ENCODE results near the gene MTMR10.

- TF ChIP-seq CTCF (IDR thresholded peaks at IDR 0.05) (no peak), POLR2A (IDR thresholded peaks at IDR 0.05) (no peak), POLR2AphosphoS5 (IDR thresholded peaks at IDR 0.05) (no peak), EP300 (IDR thresholded peaks at IDR 0.05) (no peak)
Measured at GRCh38 chr15:30927148-30927761, 64.2 kb downstream of the MTMR10 start.

Measured in suprapubic skin (tissue), 4 donors.